Stimulated activated CD8-positive, alpha-beta memory T cell treated with anti-CD3 and anti-CD28 coated beads, Interleukin-7, amount 100 ng/mL, for 4 hours (primary cell): Measurements from ENCODE around the gene CCR9.

Source experiments
- DNase-seq, 2 donors: peaks; one replicate each; pipeline ENCODE4 v3.0.0-alpha.2; 2020; ENCODE audit warnings: low read depth in 2 of 2

The CCR9 gene

GRCh38 chr3:45952456-45952855 is 66.1 kb downstream of the CCR9 start:
- DNase-seq, result no peak
